GM23338 (cell line): ENCODE measurements around the gene ACTA2. TPM values are rescaled to one million over a fixed set of nuclear protein-coding genes. Genes with fewer than 3 reads are reported as not detected.

Experiments
- ATAC-seq: fragments of 200-7000 bp; cut with Tn5 transposase; 3 replicates; pipeline ENCODE4 v1.9.1; 2020
- DNase-seq: peaks from one replicate; pipeline ENCODE4 v3.0.0-alpha.2; 2015; ENCODE audit warnings: low spot score
- H2AFZ ChIP-seq: fragments of 200-600 bp; sonication (generic); 2 replicates; pipeline ENCODE4 v1.8.0; 2016; ENCODE audit warnings: antibody characterized with exemption, mild to moderate bottlenecking, moderate library complexity
- H3F3A ChIP-seq: fragments of 200-600 bp; sonication (generic); replicated peaks from 2 replicates; pipeline ENCODE4 v1.8.0; 2017; ENCODE audit warnings: antibody characterized with exemption, mixed run types, low read depth
- H3K27ac ChIP-seq: fragments of 200-600 bp; sonication (generic); 2 replicates; pipeline ENCODE4 v1.6.1; 2016; ENCODE audit warnings: low read depth
- H3K27me3 ChIP-seq: fragments of 200-600 bp; sonication (generic); 2 replicates; pipeline ENCODE4 v1.8.0; 2016; ENCODE audit warnings: mild to moderate bottlenecking, mixed run types, moderate library complexity; ENCODE audit not compliant: insufficient read depth
- H3K36me3 ChIP-seq: fragments of 200-600 bp; sonication (generic); 2 replicates; pipeline ENCODE4 v1.8.0; 2016; ENCODE audit warnings: mild to moderate bottlenecking; ENCODE audit not compliant: insufficient read depth
- H3K4me1 ChIP-seq: fragments of 200-600 bp; sonication (generic); 2 replicates; pipeline ENCODE4 v1.8.0; 2016; ENCODE audit warnings: mild to moderate bottlenecking, moderate library complexity; ENCODE audit not compliant: insufficient read depth
- H3K4me2 ChIP-seq: fragments of 200-600 bp; sonication (generic); 2 replicates; pipeline ENCODE4 v1.7.1; 2017; ENCODE audit warnings: mixed run types
- H3K4me3 ChIP-seq: fragments of 200-600 bp; sonication (generic); 2 replicates; pipeline ENCODE4 v1.6.1; 2016; ENCODE audit warnings: mixed run types
- H3K79me2 ChIP-seq: fragments of 200-600 bp; sonication (generic); replicated peaks from 2 replicates; pipeline ENCODE4 v1.8.0; 2017; ENCODE audit warnings: mild to moderate bottlenecking; ENCODE audit not compliant: insufficient read depth
- H3K9me2 ChIP-seq: fragments of 200-600 bp; sonication (generic); 2 replicates; pipeline ENCODE4 v1.8.0; 2017; ENCODE audit not compliant: insufficient read depth
- H4K20me1 ChIP-seq: fragments of 200-600 bp; sonication (generic); replicated peaks from 2 replicates; pipeline ENCODE4 v1.8.0; 2017; ENCODE audit warnings: mild to moderate bottlenecking; ENCODE audit not compliant: insufficient read depth
- H3K27ac Mint-ChIP-seq: 2 replicates; pipeline ENCODE4 v1.8.0; 2020; ENCODE audit warnings: inconsistent platforms, mild to moderate bottlenecking, moderate library complexity, mixed read lengths
- H3K27me3 Mint-ChIP-seq: 3 replicates; pipeline ENCODE4 v1.8.0; 2022; ENCODE audit warnings: low read depth, mild to moderate bottlenecking, moderate library complexity, mixed read lengths, inconsistent platforms; ENCODE audit not compliant: insufficient read depth, poor library complexity
- H3K36me3 Mint-ChIP-seq: 3 replicates; pipeline ENCODE4 v1.8.0; 2021; ENCODE audit warnings: low read depth, mild to moderate bottlenecking, inconsistent platforms, moderate library complexity, mixed read lengths
- H3K4me1 Mint-ChIP-seq: 3 replicates; pipeline ENCODE4 v1.8.0; 2020; ENCODE audit warnings: mild to moderate bottlenecking, inconsistent platforms, mixed read lengths
- H3K4me3 Mint-ChIP-seq: 3 replicates; pipeline ENCODE4 v1.8.0; 2021; ENCODE audit warnings: moderate library complexity, mild to moderate bottlenecking, inconsistent platforms, mixed read lengths
- H3K9me3 Mint-ChIP-seq: 3 replicates; pipeline ENCODE4 v1.8.0; 2020; ENCODE audit warnings: moderate library complexity, mild to moderate bottlenecking, inconsistent platforms, mixed read lengths
- CREB1 ChIP-seq: fragments of 250-450 bp; sonication (Bioruptor Pico); IDR thresholded peaks from 2 replicates; pipeline ENCODE4 v1.5.0; 2020; ENCODE audit warnings: low read depth, mild to moderate bottlenecking, moderate library complexity
- CTCF ChIP-seq, 2 experiments: fragments of 200-600 bp in 1 of 2; sonication (generic) in 1 of 2; conservative IDR thresholded peaks; 2 replicates each; pipeline versions ENCODE4 v1.5.1 to v1.6.1; 2016 to 2017; ENCODE audit warnings: antibody characterized with exemption in 2 of 2, low read depth in 2 of 2, mild to moderate bottlenecking in 2 of 2, moderate library complexity in 1 of 2
- EZH2 ChIP-seq: fragments of 200-600 bp; sonication (generic); IDR thresholded peaks from one replicate; pipeline ENCODE4 v1.8.0; 2017; ENCODE audit warnings: antibody characterized with exemption, mild to moderate bottlenecking, low read depth; ENCODE audit not compliant: unreplicated experiment
- EZH2phosphoT487 ChIP-seq: fragments of 200-600 bp; sonication (generic); IDR thresholded peaks from one replicate; pipeline ENCODE4 v1.8.1; 2018; ENCODE audit warnings: antibody characterized with exemption; ENCODE audit not compliant: unreplicated experiment
- NANOG ChIP-seq: IDR thresholded peaks from 2 replicates; pipeline ENCODE4 v1.6.1; 2016; ENCODE audit warnings: antibody characterized with exemption, borderline replicate concordance
- REST ChIP-seq: IDR thresholded peaks from one replicate; pipeline ENCODE4 v1.6.1; 2018; ENCODE audit warnings: antibody characterized with exemption; ENCODE audit not compliant: unreplicated experiment
- STAT1 ChIP-seq: IDR thresholded peaks from one replicate; pipeline ENCODE4 v1.6.1; 2016; ENCODE audit warnings: antibody characterized with exemption; ENCODE audit not compliant: unreplicated experiment
- ZNF331 ChIP-seq: fragments of 250-450 bp; sonication (Bioruptor Pico); IDR thresholded peaks from 2 replicates; pipeline ENCODE4 v1.5.0; 2020; ENCODE audit warnings: low read depth, mild to moderate bottlenecking, moderate library complexity
- polyA plus RNA-seq: library from polyadenylated mRNA; unstranded; fragments of >200 nt; fragmentation: Nextera tagmentation; extraction: Ambion mirVana; gene quantifications from 2 replicates; pipeline ENCODE4 v1.2.1, GENCODE V29; 2016
- total RNA-seq: library from RNA; depleted of rRNA; stranded (reverse); fragments of >200 nt; shearing (Covaris generic); gene quantifications from 2 replicates; pipeline ENCODE4 v1.2.3, GENCODE V29; 2014

The ACTA2 gene
- total and polyA plus RNA-seq, 2 experiments from 2014 or later, result 3.4 to 9.4 TPM

GRCh38 chr10:88901984-88902789, 50.4 kb downstream of the ACTA2 start (continued):
- no peak for TF ChIP-seq REST

- Mint-ChIP-seq H3K4me3 (no peak overlapping the region), H3K27me3 (no peaks in the 10 kb centered on the region), H3K36me3 (peaks cover 8% of the 10 kb centered on the region; the same call in 2 of the 3 replicates), H3K9me3 (no peaks in the 10 kb centered on the region), H3K27ac (no peak overlapping the region), H3K4me1 (peaks cover 10% of the 10 kb centered on the region; the same call in 2 of the 3 replicates)
- no peaks in the 10 kb centered on the region for H3K4me1 ChIP-seq
- H4K20me1 ChIP-seq, result no peaks in the 10 kb centered on the region
- no peak overlapping the region for H3K27ac ChIP-seq
- ATAC-seq (no peak), DNase-seq (no peak)
- H3K79me2 ChIP-seq, result no peaks in the 10 kb centered on the region
- no peaks in the 10 kb centered on the region for H3K9me2 ChIP-seq
- no peak for TF ChIP-seq CREB1 (CRISPR knock-in tag)
- no peak for TF ChIP-seq EZH2
- no peak for TF ChIP-seq EZH2phosphoT487
- no peak for TF ChIP-seq ZNF331
- TF ChIP-seq STAT1, result no peak
- no peak for TF ChIP-seq NANOG
- TF ChIP-seq CTCF (conservative IDR thresholded peaks at IDR 0.05; ENCODE audit: low read depth in 2 of 2), result no peak
- TF ChIP-seq REST, result no peak
- H3K4me2 ChIP-seq, result no peak overlapping the region
- H3K27me3 ChIP-seq, result no peaks in the 10 kb centered on the region
- H3K36me3 ChIP-seq, result no peaks in the 10 kb centered on the region
- no peak overlapping the region for H3K4me3 ChIP-seq
- H3F3A ChIP-seq, result no peaks in the 10 kb centered on the region
- H2AFZ ChIP-seq, result no peak overlapping the region
These were observed 51.2 kb downstream of the ACTA2 start for GRCh38 chr10:88901206-88901983.
